ENCODE measurements around the gene CLASP1.
"Not testable (repeated sequence)": the region's sequence is repeated elsewhere in the genome, so short reads cannot be mapped to it uniquely, and the experiment has no call there.

Gene CLASP1

GRCh38 chr2:121340926-121341325 is 308.3 kb downstream of the CLASP1 start:
- no peak for DNase-seq

GRCh38 chr2:121338281-121338680 is 311.0 kb downstream of the CLASP1 start:
- no peak for DNase-seq

GRCh38 chr2:121336528-121337294 is 312.6 kb downstream of the CLASP1 start:
- DNase-seq, result no peak

GRCh38 chr2:121335294-121336290 is 313.7 kb downstream of the CLASP1 start:
- no peak for DNase-seq

GRCh38 chr2:121334581-121335293 is 314.5 kb downstream of the CLASP1 start:
- no peak for DNase-seq

GRCh38 chr2:121333834-121334558 is 315.3 kb downstream of the CLASP1 start:
- DNase-seq, result no peak

- DNase-seq, result no peak
Measured at GRCh38 chr2:121333231-121333630, 316.0 kb downstream of the CLASP1 start.

- not testable (repeated sequence) for DNase-seq
Measured at GRCh38 chr2:121331324-121331723, 317.9 kb downstream of the CLASP1 start.

- DNase-seq, result no peak
Measured at GRCh38 chr2:121330921-121331320, 318.3 kb downstream of the CLASP1 start.

- no peak for DNase-seq
Measured at GRCh38 chr2:121329786-121330185, 319.5 kb downstream of the CLASP1 start.

- no peak for DNase-seq
Measured at GRCh38 chr2:121326628-121327027, 322.6 kb downstream of the CLASP1 start.

- DNase-seq, result no peak
Measured at GRCh38 chr2:121324601-121325000, 324.7 kb downstream of the CLASP1 start.

- DNase-seq, result no peak
Measured at GRCh38 chr2:121321476-121321875, 327.8 kb downstream of the CLASP1 start.

- no peak for DNase-seq
Measured at GRCh38 chr2:121319941-121320340, 329.3 kb downstream of the CLASP1 start.

GRCh38 chr2:121316986-121317385 is 332.3 kb downstream of the CLASP1 start:
- no peak for DNase-seq

GRCh38 chr2:121313701-121314100 is 335.6 kb downstream of the CLASP1 start:
- not testable (repeated sequence) for DNase-seq

GRCh38 chr2:121309801-121310200 is 339.5 kb downstream of the CLASP1 start:
- DNase-seq, result peak; percentile 55

- DNase-seq, result no peak
Measured at GRCh38 chr2:121309323-121309722, 339.9 kb downstream of the CLASP1 start.

- DNase-seq, result no peak
Measured at GRCh38 chr2:121307048-121307447, 342.2 kb downstream of the CLASP1 start.

- no peak for DNase-seq
Measured at GRCh38 chr2:121304941-121305340, 344.3 kb downstream of the CLASP1 start.

GRCh38 chr2:121303531-121304263 is 345.6 kb downstream of the CLASP1 start:
- DNase-seq, result no peak

GRCh38 chr2:121301190-121301589 is 348.1 kb downstream of the CLASP1 start:
- not testable (repeated sequence) for DNase-seq

All from inflammatory macrophage treated with lipopolysaccharide for 4 hours (primary cell).